Islet precursor cell (in vitro differentiated cells): ENCODE results near the gene SLC43A2.

Experiments
- DNase-seq: peaks from one replicate; pipeline ENCODE4 v3.0.0-alpha.2; 2018

The SLC43A2 gene

DNA sequence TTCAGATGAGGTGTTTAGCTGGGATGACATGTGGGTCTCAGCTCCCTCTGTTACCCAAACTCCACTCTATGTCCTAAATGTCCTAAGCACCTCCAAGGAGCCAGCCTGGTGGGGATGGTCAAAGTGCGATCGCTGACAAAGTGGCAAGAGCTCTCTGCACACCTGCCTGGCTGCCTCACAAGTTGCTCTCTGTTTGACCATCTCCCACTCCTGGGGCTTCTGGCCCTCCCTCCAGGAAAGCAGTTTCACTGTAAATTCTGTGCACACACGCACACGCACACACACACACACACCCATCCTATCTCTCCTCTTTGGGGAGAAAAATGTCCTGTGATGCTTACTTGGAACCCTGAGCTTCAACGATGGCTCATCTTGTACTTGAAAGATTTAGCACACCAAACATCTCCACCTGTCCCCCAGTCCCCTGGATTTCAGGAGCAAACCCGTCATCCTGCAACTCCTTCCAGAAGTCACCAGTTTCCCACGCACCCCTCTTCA, 67.7 kb downstream of the SLC43A2 start:
- DNase-seq, result no peak

DNA sequence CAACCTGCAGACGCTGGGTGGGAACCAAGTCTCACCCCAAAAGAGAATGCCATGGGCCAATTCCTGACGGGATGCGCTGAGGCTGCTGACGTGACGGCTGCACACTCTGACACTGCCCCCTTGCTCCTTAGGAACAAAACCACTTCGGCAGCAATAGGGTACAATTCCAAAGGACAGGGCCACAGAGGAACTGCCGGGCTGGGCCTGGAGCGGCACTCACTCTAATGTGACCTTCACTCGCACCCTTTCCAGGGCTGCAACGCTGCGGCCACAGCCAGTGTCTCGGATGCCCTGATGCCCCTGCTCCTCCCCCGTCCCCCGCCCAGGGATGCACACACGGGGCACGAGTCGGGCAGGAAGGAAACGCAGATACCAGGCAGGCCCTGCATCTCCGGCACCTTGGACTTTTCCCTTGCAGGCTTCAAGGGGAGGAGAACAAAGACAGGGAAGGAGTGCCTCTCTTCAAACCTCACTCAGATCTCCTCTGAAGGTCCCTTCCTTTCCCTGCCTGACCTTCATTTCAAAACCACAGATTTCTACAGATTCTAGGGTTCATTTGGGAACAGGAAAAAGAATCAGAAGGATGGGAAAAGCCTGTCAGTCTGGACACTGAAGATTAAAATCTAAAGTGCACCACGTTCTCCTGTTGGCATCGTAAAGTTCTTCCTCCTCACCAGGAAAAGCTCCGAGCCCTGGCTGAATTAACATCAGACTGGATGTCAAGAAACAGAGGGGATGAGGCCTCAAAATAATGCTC, 68.4 kb downstream of the SLC43A2 start:
- no peak for DNase-seq

DNA sequence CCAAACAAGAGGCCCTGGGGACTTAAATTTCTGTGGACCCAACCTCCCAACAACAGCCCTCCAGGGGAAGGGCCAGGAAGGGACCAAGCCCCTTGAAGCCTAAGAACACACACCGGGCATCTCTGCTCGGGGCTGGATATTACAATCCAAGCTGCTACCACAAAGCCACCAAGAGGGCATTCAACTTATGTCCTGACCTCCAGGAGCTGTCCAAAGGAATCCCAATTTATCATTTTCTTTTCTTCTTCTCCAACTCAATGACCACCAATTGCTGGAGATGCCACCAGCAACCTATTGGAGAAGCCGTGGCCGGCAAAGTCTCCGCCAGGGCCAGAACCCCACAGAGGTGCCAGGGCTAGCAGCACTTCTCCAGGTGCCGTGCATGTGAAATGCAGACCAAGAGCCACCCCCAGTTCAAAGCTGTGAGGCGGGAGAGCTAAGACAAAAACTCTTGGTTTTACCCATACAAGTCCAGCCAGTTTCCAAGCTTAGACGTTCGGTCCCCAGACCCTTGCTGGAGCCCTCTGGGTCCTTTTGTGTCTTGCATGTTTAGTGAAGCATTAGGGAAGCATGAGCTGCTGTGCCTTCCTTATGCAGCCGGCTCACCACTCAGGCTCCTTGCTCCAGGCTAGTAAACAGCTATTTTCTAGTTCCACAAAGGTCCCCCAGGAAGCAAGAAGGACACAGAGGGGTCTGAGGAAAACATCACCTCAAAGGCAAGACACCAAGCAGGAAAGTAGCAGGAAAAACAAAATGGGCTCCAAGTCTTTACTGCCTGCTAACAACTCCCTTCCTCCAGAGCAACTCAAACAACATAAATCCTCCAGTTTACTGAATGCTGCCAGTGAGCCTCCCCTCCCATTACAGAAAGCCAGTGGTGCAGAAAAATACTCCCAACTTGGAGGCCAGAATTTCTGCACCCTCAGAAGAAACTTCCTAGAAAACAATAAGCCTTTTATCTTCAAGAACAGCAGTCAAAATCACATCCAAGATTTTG, 69.3 kb downstream of the SLC43A2 start:
- DNase-seq, result peak; percentile 83

DNA sequence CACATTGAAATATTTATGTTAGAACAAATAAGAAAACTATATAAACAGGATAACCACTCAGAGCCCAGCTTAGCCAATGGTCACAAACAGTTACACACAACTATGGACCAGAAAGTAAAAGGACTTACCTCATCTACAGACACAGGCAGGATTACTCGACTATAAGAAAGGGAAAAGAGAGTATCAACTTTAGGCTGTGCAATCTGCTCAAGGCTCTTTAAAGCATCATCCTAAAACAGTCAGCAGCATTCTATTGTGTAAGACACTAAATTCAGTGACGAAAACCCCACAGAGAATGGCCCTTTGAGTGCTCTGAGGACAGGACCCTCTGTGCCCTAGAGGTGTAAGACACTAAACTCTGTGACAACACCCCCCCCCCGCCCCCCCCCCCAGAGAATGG, 70.2 kb downstream of the SLC43A2 start:
- no peak for DNase-seq

DNA sequence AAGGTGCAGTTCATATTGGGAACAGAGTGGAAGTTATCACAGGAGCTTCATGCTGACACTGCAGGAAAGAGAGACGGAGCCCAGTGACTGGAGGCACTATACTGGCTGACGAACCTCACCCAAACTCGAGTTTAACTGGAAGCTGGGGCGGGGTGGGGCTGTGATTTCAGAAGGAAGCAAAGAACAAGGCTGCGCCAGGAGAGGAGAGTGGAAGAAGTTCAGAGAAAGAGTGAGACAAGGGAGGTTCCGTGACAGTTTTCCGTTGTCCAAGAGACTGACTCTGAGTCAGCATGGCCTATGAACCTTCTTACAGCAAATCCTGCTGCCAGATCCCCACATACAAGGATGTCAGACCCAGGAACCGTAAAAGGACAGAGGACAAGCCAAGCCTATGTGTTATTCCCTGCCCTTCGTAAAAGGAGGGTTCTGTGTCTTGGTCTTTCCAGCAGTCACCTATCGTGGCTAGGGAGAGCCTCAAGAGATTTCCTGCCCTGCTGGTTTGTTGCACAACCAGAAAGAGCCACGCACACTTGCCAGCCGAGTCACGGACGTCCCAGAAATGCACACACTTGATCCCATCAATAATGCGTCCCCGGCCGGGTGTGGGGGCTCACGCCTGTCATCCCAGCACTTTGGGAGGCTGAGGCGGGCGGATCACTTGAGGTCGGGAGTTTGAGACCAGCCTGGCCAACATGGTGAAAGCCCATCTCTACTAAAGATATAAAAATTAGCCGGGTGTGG, 71.1 kb downstream of the SLC43A2 start:
- no peak for DNase-seq

DNA sequence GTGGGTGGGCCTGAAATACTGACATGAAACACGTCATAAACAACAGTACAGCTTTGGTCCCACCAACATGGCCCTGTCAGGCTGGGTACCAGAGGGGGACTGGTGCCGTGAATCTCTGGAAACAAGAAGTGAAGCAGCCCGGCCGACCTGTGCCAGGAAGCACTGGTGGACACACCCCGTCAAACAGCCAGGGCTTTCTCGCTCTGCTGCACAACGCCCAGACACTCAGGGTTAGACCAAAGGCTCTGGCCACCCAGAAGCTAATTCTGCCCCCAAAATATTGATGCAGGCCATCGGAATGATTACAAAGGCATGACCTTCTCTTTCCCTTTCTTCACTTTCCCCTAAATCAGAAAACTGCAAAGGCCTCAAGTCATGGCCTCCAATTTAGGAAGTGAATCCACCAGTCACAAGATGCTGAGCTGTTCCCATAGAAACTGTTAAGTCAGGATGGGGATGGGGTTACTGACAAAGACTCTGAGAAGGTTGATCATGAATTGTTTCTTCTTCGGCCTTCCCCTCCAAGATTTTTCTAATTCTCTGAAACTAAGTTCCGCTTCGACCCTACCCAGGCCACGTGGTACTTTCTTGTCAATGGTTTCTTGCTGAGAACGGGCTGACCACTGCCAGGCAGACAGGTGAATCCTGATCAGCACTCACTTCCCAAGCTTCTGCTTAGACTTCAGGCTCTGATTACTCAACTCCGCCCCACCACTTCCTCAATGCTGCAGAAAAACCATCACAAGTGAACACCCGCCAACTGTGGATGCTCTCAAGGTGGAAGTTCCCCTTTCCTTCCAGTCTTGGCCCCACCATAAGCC, 72.8 kb downstream of the SLC43A2 start:
- DNase-seq, result no peak

DNA sequence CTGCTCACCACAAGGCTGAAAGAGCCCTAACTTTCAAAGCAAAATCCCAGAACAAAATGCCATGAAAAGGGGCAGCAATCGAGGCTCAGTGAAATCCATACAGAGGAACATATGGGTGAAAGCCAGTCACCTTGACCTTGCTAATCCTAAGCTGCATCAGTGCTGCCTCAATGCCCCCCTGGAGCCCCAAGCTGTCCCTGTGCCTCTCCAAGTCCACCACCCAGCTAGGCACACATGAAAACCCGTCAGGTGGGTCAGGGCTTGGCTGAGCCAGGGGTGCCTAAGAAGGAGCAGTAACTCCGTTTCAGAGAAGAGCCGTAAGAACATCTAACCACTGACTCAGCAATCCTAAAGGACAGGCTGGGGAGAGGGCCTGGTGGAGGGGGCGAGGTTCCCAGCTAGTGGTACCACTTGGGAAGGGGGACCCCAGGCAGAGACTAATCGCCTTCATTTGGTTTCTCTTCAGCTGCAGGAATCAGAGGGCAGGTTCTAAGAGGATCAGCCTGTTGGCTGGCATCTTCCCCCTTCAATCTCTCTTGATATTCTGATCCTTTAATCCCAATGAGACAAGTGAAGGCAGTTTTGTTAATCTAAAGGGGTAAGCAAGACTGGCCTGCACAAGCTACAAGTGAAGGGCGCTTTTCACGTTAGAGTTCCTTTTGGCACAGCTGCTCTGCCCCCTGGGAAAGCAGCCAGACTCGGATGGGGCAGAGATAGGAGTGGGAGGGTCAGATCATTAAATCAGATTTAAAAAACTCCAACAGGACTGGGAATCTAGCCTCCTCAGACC, 73.7 kb downstream of the SLC43A2 start:
- no peak for DNase-seq

DNA sequence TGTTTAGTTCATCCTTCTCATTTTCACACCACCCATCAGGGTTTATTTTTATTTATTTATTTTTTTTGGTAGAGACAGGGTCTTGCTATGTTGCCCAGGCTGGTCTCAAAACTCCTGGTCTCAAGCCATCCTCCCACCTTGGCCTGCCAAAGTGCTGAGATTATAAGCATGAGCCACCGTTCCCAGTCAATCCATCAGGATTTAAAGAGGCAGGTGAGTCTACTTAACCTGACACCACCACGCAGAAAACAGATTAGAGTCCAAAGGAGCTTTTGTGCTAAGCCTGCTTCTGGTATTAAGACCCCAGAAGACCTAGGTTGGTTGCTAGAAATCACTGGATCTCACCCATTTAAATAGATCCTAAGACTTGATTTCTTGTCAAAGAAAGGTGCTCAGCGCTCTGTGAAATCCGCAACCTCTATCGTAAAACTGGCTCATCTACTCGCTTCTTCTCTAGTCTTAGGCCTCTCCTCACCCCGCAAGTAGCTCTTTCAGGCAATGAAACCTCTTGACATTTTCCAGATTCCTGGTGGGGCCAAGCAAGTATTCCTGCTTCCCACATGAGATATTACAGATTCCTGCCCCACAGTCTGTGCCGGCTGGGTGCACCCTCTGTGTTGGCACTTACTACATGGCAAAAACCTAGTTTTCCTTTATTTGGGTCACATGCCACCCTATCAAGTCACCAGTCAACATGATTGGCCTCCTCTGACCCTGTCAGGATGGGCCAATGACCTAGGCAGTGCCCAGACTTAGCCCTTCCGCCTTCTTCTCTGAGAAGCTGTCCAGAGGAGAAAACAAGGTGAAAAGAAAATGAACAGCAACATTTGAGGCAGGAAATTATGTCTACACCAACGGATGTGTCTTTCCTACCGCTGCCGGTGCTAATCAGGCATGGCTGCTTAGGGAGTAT, 75.0 kb downstream of the SLC43A2 start:
- no peak for DNase-seq

DNA sequence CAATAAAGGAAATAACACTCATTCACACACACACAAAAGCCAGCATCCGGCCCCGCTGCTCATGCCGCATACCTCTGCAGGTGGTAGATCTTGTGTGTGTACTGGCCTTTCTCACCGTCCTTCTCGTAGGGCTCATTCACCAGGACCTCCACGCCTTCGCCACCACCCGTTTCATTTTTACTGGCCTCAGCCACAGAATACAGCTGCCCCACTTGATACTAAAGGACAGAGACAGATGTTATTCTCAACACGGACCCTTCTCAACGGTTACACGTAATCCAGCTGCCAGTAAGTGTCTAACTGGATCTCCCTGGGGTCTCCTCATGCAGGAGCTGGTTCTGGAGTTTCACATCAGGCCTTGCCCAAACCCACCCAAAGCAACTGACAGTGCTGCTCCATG, 75.7 kb downstream of the SLC43A2 start:
- DNase-seq, result no peak

DNA sequence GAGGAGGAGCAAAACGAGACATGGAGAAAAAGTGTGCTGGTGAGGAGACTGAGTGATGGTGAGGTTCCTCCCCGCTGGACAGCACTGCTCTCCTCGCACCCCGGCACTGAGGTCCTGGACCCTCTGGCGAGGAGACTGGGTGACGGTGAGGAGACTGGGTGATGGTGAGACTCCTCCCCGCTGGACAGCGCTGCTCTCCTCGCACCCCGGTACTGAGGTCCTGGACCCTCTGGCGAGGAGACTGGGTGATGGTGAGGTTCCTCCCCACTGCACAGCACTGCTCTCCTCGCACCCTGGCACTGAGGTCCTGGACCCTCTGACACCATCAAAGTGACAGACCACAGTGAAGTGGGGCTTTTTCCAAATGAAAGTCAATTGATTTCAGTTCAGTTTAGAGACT, 76.9 kb downstream of the SLC43A2 start:
- no peak for DNase-seq

DNA sequence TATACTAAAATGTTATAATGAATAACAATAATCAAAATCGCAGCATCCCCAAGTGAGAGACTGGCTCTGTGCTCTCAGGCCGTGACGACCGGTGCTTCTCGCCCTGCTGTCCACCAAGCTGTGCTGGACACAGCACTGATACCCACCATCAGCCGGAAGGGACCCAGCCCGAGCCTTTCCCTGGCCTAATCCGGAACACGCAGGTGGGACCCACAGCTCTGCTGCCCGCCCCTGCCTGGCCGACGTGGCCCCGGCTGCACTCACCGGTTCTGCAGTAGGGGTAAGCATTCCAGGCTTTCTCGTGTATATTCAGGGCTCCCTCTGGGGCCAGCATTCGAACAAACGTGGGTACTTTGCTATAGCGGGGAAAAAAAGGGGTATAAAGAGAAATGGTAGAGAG, 80.6 kb downstream of the SLC43A2 start:
- DNase-seq, result no peak

DNA sequence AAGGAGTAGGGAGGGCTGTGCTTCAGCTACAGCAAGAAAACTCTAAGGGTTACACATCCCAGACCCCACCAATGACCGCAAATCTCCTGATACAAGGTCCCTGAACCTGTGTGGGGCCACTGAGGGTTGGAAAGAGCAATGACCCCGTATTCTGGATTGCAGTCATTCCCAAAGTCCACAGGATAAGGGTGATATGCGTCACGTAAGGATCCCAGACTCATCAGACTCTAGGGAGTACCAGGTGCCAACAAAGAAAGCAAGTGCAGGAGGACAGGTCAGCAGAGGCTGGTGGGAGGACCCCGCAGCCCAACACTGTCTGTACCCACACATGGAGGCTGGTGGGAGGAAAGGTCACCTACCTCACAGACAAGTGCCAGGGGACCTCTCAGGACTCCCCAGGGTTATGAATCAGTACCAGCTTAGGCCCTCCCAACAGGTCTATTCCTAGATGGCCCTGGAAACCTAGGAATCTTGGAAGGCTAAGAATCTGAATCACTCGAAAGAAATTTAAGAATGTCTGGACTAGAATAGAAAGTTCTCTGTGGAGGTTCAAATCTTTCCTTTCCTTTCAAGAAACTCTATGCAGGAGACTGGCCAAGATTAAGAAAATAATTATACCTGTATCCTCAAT, 82.2 kb downstream of the SLC43A2 start:
- no peak for DNase-seq

DNA sequence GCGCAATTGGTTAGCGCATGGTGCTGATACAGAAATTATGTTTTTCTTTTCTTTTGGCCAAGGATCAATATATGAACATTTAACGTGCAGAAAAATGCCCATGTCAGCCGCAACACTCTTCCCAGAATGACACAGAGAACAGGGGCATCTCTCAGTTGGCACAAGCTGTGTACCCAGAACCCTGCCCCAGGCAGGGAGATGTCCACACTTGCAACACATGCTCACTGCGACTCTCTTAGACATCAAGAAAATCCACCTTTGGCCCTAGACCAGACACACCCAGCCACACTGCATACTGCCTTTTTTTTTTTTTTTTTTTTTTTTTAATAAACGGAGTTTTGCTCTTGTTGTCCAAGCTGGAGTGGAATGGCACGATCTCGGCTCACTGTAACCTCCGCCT, 83.0 kb downstream of the SLC43A2 start:
- DNase-seq, result no peak

DNA sequence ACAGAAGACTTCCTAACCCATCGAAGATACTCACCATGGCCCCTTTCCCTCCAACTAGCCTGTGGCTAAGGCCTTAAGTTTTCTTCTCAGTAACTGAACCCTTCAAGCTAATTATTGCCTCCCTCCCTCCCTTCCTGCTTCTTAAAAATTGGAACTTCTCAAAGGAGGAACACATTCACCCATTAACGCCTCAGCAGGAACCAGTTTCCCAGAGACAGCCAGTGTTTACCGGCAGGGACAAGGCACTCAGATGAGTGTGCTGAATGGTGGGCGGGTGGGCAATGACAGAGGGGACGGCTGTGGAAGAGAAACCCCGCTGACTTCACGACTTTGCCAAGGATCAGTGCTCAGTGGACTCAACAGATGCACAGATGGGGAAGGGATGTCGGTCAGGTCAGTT, 86.3 kb downstream of the SLC43A2 start:
- no peak for DNase-seq

DNA sequence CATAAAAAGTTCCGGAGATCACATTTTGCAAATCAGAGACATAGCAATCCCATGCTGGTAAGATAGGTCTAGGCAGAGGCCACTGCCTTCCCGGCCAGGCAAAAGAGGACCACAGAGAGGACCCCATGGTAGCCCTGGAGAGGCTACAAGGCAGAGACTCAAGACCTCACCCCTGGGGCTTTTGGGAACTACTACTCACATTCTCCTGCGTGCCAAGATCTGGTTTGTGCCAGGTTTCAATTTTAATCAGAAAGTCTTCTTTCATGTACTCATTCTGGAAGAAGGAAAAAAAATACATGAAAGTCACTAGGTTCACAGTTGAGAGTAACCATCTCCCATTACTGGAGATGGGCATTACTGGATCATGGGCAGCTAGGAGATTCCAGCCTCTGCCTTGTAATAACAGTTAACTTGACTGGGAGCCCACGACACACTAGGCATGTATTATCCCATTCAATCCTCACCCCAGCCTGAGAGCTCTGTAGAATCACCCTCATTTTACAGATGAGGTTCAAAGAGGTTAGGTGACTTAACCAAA, 87.2 kb downstream of the SLC43A2 start:
- DNase-seq, result no peak

DNA sequence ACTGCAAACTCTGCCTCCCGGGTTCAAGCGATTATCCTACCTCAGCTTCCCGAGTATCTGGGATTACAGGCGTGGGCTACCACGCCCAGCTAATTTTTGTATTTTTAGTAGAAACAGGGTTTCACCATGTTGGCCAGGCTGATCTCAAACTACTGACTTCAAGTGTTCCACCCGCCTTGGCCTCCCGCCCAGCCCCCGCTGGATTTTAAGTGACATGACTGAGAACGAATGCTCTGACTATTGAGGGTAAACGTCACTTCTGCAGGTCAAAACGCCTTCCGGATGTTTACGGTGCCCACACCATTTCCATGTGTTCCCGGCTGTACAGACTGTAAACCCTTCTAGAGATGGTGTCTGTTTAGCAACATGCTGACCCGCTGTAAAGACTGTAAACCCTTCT, 88.8 kb downstream of the SLC43A2 start:
- DNase-seq, result no peak

DNA sequence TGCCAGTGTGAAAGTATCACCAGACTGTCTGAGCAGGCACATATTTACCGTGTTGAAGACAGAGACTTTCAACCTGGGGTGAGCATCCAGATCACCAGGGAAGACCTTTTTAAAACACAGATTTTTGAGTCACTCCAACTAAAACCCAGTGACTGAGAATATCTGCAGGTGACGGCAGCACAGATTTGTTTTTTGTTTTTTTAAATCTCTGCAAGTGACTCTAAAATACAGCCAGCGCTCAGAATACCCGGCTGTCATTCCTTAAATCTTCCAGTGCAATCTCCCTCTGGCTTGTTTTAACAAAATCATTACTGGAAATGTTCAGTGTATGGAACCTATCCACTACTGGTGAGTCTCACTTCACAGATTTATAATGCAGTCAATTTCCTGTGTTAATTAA, 92.9 kb downstream of the SLC43A2 start:
- no peak for DNase-seq

DNA sequence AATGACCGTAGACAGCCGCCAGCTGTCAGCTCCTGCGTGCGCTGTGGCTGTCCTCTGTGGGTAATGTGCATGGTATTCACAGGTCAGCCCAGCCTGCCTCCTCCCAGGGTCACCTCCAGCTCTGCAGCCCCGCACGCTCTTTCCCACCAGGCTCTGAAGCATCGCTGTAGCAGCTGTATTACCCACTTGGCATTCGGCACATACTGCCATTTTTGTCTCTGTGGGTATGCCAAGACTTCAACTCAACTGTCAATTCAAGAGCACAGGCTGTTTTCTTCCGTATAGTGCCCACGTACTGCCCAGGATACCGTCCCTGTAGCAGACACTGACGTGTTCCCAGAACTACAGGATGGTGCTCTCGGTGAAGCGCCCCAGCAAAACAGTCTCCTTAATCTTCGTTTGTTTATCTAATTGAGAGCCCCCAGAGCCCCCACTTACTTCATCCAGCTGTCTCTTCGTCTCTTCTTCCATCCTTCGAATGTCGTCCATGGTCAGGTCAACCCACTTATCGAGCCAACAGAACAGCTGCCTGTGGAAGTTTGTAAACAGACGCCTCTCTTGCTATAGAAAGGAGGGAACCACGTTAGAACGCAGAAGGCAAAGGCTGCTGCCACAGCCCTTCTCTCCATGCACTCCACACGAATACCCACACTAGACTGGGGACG, 94.8 kb downstream of the SLC43A2 start:
- no peak for DNase-seq
